SK-N-SH (cell line): ENCODE data around the gene CBX3. TPM values are rescaled to one million over a fixed set of nuclear protein-coding genes. Genes with fewer than 3 reads are reported as not detected.
A peak's percentile ranks its signal among the peaks of the same experiment; 100 is the strongest.
"Not testable (repeated sequence)": the region's sequence is repeated elsewhere in the genome, so short reads cannot be mapped to it uniquely, and the experiment has no call there.

Experiments used
- CTCF ChIA-PET: fragments of 300-600, 350-600 bp; formaldehyde crosslinking; extraction: SDS; loops from one replicate; lab custom pipeline; 2021; lab: Yijun Ruan, JAX
- POLR2A ChIA-PET: fragments of 350-600 bp; sonication (Branson Sonifier 250); formaldehyde crosslinking; extraction: SDS; loops from one replicate; lab custom pipeline; 2020; ENCODE audit warnings: antibody characterized with exemption, inconsistent platforms; lab: Yijun Ruan, JAX
- DNase-seq: peaks from one replicate; pipeline ENCODE4 v3.0.0; 2012
- H2AFZ ChIP-seq: fragments of 200-600 bp; sonication (generic); 2 replicates; pipeline ENCODE4 v1.8.1; 2016; ENCODE audit warnings: antibody characterized with exemption, mild to moderate bottlenecking, low read depth
- H3F3A ChIP-seq: fragments of 200-600 bp; sonication (generic); replicated peaks from 2 replicates; pipeline ENCODE3; 2016; ENCODE audit warnings: antibody characterized with exemption, mild to moderate bottlenecking; ENCODE audit not compliant: insufficient read depth
- H3K27ac ChIP-seq, 2 experiments: fragments of 200-500 bp in 1 of 2; fragments of 200-600 bp in 1 of 2; sonication (Bioruptor generic) in 1 of 2; sonication (generic), shearing (Covaris generic) in 1 of 2; 2 replicates each; pipeline versions ENCODE4 v1.5.1 to v1.6.1; 2014 to 2016; ENCODE audit warnings: low read depth in 2 of 2, inconsistent platforms in 1 of 2, low read length in 1 of 2, mild to moderate bottlenecking in 1 of 2, mixed read lengths in 1 of 2
- H3K27me3 ChIP-seq: fragments of 200-600 bp; sonication (generic), shearing (Covaris generic); 2 replicates; pipeline ENCODE4 v1.6.1; 2016; ENCODE audit warnings: mixed run types; ENCODE audit not compliant: insufficient read depth
- H3K36me3 ChIP-seq, 2 experiments: fragments of 200-500 bp in 1 of 2; fragments of 200-600 bp in 1 of 2; sonication (Bioruptor generic) in 1 of 2; sonication (generic) in 1 of 2; replicated peaks in 1 of 2; 2 replicates each; pipeline versions ENCODE3 to v1.5.1; 2014 to 2016; ENCODE audit warnings: low read length in 1 of 2, mild to moderate bottlenecking in 1 of 2; ENCODE audit not compliant: insufficient read depth in 2 of 2, control insufficient read depth in 1 of 2
- H3K4me1 ChIP-seq, 2 experiments: fragments of 200-500 bp in 1 of 2; fragments of 200-600 bp in 1 of 2; sonication (Bioruptor generic) in 1 of 2; sonication (generic), shearing (Covaris generic) in 1 of 2; 2 replicates each; pipeline versions ENCODE4 v1.5.1 to v1.6.1; 2014 to 2016; ENCODE audit warnings: low read depth in 1 of 2, low read length in 1 of 2, mixed run types in 1 of 2; ENCODE audit not compliant: insufficient read depth in 2 of 2, control insufficient read depth in 1 of 2
- H3K4me2 ChIP-seq: fragments of 200-600 bp; sonication (generic), shearing (Covaris generic); 2 replicates; pipeline ENCODE4 v1.6.1; 2017; ENCODE audit warnings: mixed run types
- H3K4me3 ChIP-seq, 2 experiments: fragments of 200-500 bp in 1 of 2; fragments of 200-600 bp in 1 of 2; sonication (Bioruptor generic) in 1 of 2; sonication (generic), shearing (Covaris generic) in 1 of 2; 2 replicates each; pipeline versions ENCODE4 v1.5.1 to v1.8.1; 2014 to 2016; ENCODE audit warnings: low read depth in 2 of 2, inconsistent platforms in 1 of 2, low read length in 1 of 2, mild to moderate bottlenecking in 1 of 2, mixed read lengths in 1 of 2, moderate library complexity in 1 of 2
- H3K79me2 ChIP-seq: fragments of 200-600 bp; sonication (generic); 2 replicates; pipeline ENCODE4 v1.8.1; 2017; ENCODE audit warnings: mild to moderate bottlenecking; ENCODE audit not compliant: insufficient read depth
- H3K9ac ChIP-seq: fragments of 200-600 bp; sonication (generic); 2 replicates; pipeline ENCODE4 v1.6.1; 2017; ENCODE audit warnings: mixed run types
- H3K9me2 ChIP-seq: fragments of 200-600 bp; sonication (generic); 2 replicates; pipeline ENCODE4 v1.6.1; 2017; ENCODE audit warnings: mixed run types
- H3K9me3 ChIP-seq: fragments of 200-600 bp; sonication (generic); 2 replicates; pipeline ENCODE4 v1.6.1; 2017; ENCODE audit warnings: mixed run types, mild to moderate bottlenecking, moderate library complexity
- H4K20me1 ChIP-seq: fragments of 200-600 bp; sonication (generic); 2 replicates; pipeline ENCODE4 v1.6.1; 2017; ENCODE audit warnings: mild to moderate bottlenecking, mixed run types; ENCODE audit not compliant: insufficient read depth
- CHD2 ChIP-seq: fragments of 150-350 bp; IDR thresholded peaks from 2 replicates; pipeline ENCODE4 v1.6.1; 2018; ENCODE audit warnings: low read length; ENCODE audit not compliant: partially characterized antibody
- ELF1 ChIP-seq: IDR thresholded peaks from 2 replicates; pipeline ENCODE4 v1.4.0; 2012
- FOXM1 ChIP-seq: IDR thresholded peaks from 2 replicates; pipeline ENCODE4 v1.4.0; 2012; ENCODE audit warnings: low read depth, mild to moderate bottlenecking
- JUND ChIP-seq: IDR thresholded peaks from 2 replicates; pipeline ENCODE4 v1.4.0; 2012
- MEF2A ChIP-seq: IDR thresholded peaks from 2 replicates; pipeline ENCODE4 v1.4.0; 2012; ENCODE audit warnings: low read depth, borderline replicate concordance
- POLR2AphosphoS5 ChIP-seq: IDR thresholded peaks from 2 replicates; pipeline ENCODE4 v1.6.1; 2012; ENCODE audit warnings: low read depth, low read length
- RAD21 ChIP-seq: IDR thresholded peaks from 2 replicates; pipeline ENCODE4 v1.6.1; 2012; ENCODE audit warnings: mild to moderate bottlenecking, low read length
- RCOR1 ChIP-seq: fragments of 150-350 bp; IDR thresholded peaks from 2 replicates; pipeline ENCODE4 v1.6.1; 2017; ENCODE audit warnings: antibody characterized with exemption, low read length
- RXRA ChIP-seq: IDR thresholded peaks from 2 replicates; pipeline ENCODE4 v1.4.0; 2012; ENCODE audit warnings: low read depth, mild to moderate bottlenecking, borderline replicate concordance
- SIN3A ChIP-seq: IDR thresholded peaks from 2 replicates; pipeline ENCODE4 v1.6.1; 2012; ENCODE audit warnings: low read depth, mild to moderate bottlenecking, low read length, moderate library complexity, borderline replicate concordance
- TAF1 ChIP-seq: IDR thresholded peaks from 2 replicates; pipeline ENCODE4 v1.6.1; 2012; ENCODE audit warnings: low read depth, mild to moderate bottlenecking, low read length, moderate library complexity, borderline replicate concordance
- WGBS: methylation state at CpG from one replicate; pipeline ENCODE4 v1.1.6; 2017; ENCODE audit warnings: low lambda C conversion rate; 5-methylcytosine and 5-hydroxymethylcytosine counted together
- polyA plus RNA-seq, 3 experiments: library from polyadenylated mRNA; depleted of rRNA; stranded (reverse); fragments of >200 nt; gene quantifications; 2 replicates each; pipeline ENCODE4 v1.2.3, GENCODE V29; 2012
- TF ChIP-seq, protein P1 (sequence below): IDR thresholded peaks from 2 replicates; pipeline ENCODE4 v1.4.0; 2012; ENCODE audit warnings: low read depth, borderline replicate concordance
- TF ChIP-seq, protein P2 (sequence below): IDR thresholded peaks from 2 replicates; pipeline ENCODE4 v1.4.0; 2012; ENCODE audit warnings: low read depth
- TF ChIP-seq, protein P3 (sequence below): fragments of 200-600 bp; sonication (generic); IDR thresholded peaks from 2 replicates; pipeline ENCODE4 v1.6.1; 2017; ENCODE audit warnings: antibody characterized with exemption, mild to moderate bottlenecking, moderate library complexity
- TF ChIP-seq, protein P4 (sequence below): fragments of 150-350 bp; IDR thresholded peaks from 2 replicates; pipeline ENCODE4 v1.6.1; 2016; ENCODE audit warnings: mild to moderate bottlenecking, low read depth, low read length

The CBX3 gene
- polyA plus RNA-seq, 1 of the 3 experiments (the other 2 are of a cell fraction): 97.0 TPM

DNA sequence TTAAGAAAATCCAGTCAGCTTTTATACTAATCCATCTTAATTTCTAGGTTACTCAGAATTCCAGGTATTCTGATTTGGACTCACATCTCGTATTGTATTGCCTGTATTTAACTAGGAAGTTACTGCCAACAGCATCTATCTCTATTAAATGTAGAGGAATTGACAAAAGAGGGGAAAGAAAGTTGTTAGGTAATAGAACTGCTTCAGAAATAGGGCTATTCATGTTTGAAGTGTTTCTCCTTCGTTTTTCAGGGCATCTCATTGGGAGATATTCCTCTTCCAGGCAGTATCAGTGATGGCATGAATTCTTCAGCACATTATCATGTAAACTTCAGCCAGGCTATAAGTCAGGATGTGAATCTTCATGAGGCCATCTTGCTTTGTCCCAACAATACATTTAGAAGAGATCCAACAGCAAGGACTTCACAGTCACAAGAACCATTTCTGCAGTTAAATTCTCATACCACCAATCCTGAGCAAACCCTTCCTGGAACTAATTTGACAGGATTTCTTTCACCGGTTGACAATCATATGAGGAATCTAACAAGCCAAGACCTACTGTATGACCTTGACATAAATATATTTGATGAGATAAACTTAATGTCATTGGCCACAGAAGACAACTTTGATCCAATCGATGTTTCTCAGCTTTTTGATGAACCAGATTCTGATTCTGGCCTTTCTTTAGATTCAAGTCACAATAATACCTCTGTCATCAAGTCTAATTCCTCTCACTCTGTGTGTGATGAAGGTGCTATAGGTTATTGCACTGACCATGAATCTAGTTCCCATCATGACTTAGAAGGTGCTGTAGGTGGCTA lies 17.1 kb upstream of the CBX3 start:
- peaks cover 47% of the 10 kb centered on the region for H4K20me1 ChIP-seq
- peaks cover 39 to 52% of the 10 kb centered on the region in 2 experiments for H3K36me3 ChIP-seq
- H3K27me3 ChIP-seq, H3K4me1 ChIP-seq, DNase-seq, H3K4me3 ChIP-seq, H3K9me3 ChIP-seq, H2AFZ ChIP-seq, POLR2A ChIA-PET, H3K9ac ChIP-seq, H3K4me2 ChIP-seq, H3K9me2 ChIP-seq: not testable (repeated sequence)
- 49% methylated on average over 4 of the region's 4 CpGs for WGBS
- H3F3A ChIP-seq: peaks cover 95% of the 10 kb centered on the region
- CTCF ChIA-PET: interaction anchor here (0.8 to 5.9 kb wide), 4 partner anchors 11 to 180 kb away, joined by 3 to 42 read pairs (median 3); no protein-coding TSS in a partner anchor
- TF ChIP-seq JUND (peak; percentile 9; the same call in 1 of the 2 replicates), SIN3A (peak; percentile 35; the same call in 1 of the 2 replicates), POLR2AphosphoS5 (peak; percentile 39)
- peaks cover 14% of the 10 kb centered on the region; the same call in 1 of the 2 replicates for H3K79me2 ChIP-seq
- peak overlapping the region; percentile 1 to 23; a peak in 3 of 4 replicates for H3K27ac ChIP-seq

DNA sequence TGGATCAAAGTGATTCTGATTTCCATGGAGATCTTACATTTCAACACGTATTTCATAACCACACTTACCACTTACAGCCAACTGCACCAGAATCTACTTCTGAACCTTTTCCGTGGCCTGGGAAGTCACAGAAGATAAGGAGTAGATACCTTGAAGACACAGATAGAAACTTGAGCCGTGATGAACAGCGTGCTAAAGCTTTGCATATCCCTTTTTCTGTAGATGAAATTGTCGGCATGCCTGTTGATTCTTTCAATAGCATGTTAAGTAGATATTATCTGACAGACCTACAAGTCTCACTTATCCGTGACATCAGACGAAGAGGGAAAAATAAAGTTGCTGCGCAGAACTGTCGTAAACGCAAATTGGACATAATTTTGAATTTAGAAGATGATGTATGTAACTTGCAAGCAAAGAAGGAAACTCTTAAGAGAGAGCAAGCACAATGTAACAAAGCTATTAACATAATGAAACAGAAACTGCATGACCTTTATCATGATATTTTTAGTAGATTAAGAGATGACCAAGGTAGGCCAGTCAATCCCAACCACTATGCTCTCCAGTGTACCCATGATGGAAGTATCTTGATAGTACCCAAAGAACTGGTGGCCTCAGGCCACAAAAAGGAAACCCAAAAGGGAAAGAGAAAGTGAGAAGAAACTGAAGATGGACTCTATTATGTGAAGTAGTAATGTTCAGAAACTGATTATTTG lies 16.3 kb upstream of the CBX3 start:
- ChIA-PET CTCF (interaction anchor here (0.8 to 5.9 kb wide), 5 partner anchors 12 to 180 kb away, joined by 3 to 42 read pairs (median 3); no protein-coding TSS in a partner anchor), POLR2A (no interaction called here)
- Histone ChIP-seq H2AFZ (no peak overlapping the region), H3K79me2 (peaks cover 21% of the 10 kb centered on the region; the same call in 1 of the 2 replicates), H3K27ac (0 out of 4 replicates have a peak overlapping the region, but pooled peaks of 1 of the 2 experiments have one; percentile 4), H3F3A (peaks cover 99% of the 10 kb centered on the region), H3K9ac (no peak overlapping the region), H3K27me3 (no peaks in the 10 kb centered on the region), H3K4me1 (no peaks in the 10 kb centered on the region; a peak in 1 of 4 replicates), H4K20me1 (peaks cover 54% of the 10 kb centered on the region), H3K9me2 (no peaks in the 10 kb centered on the region), H3K4me2 (no peak overlapping the region), H3K9me3 (no peaks in the 10 kb centered on the region), H3K4me3 (no peak overlapping the region), H3K36me3 (peaks cover 47 to 60% of the 10 kb centered on the region in 2 experiments)
- WGBS: 95% methylated on average over 10 of the region's 10 CpGs
- no peak for DNase-seq
- TF ChIP-seq RAD21: no peak
- no peak for TF ChIP-seq CHD2
- TF ChIP-seq RXRA: no peak
- TF ChIP-seq, protein P1, sequence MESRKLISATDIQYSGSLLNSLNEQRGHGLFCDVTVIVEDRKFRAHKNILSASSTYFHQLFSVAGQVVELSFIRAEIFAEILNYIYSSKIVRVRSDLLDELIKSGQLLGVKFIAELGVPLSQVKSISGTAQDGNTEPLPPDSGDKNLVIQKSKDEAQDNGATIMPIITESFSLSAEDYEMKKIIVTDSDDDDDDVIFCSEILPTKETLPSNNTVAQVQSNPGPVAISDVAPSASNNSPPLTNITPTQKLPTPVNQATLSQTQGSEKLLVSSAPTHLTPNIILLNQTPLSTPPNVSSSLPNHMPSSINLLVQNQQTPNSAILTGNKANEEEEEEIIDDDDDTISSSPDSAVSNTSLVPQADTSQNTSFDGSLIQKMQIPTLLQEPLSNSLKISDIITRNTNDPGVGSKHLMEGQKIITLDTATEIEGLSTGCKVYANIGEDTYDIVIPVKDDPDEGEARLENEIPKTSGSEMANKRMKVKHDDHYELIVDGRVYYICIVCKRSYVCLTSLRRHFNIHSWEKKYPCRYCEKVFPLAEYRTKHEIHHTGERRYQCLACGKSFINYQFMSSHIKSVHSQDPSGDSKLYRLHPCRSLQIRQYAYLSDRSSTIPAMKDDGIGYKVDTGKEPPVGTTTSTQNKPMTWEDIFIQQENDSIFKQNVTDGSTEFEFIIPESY: 0 out of 2 replicates have a peak, but pooled peaks have one; percentile 10
- TF ChIP-seq, protein P2, sequence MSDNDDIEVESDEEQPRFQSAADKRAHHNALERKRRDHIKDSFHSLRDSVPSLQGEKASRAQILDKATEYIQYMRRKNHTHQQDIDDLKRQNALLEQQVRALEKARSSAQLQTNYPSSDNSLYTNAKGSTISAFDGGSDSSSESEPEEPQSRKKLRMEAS: no peak
- peak; percentile 5; the same call in 1 of the 2 replicates for TF ChIP-seq JUND
- TF ChIP-seq RCOR1: no peak
- TF ChIP-seq, protein P3, sequence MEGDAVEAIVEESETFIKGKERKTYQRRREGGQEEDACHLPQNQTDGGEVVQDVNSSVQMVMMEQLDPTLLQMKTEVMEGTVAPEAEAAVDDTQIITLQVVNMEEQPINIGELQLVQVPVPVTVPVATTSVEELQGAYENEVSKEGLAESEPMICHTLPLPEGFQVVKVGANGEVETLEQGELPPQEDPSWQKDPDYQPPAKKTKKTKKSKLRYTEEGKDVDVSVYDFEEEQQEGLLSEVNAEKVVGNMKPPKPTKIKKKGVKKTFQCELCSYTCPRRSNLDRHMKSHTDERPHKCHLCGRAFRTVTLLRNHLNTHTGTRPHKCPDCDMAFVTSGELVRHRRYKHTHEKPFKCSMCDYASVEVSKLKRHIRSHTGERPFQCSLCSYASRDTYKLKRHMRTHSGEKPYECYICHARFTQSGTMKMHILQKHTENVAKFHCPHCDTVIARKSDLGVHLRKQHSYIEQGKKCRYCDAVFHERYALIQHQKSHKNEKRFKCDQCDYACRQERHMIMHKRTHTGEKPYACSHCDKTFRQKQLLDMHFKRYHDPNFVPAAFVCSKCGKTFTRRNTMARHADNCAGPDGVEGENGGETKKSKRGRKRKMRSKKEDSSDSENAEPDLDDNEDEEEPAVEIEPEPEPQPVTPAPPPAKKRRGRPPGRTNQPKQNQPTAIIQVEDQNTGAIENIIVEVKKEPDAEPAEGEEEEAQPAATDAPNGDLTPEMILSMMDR: no peak
- no peak for TF ChIP-seq FOXM1
- no peak for TF ChIP-seq ELF1
- TF ChIP-seq MEF2A: no peak
- no peak for TF ChIP-seq SIN3A
- TF ChIP-seq, protein P4, sequence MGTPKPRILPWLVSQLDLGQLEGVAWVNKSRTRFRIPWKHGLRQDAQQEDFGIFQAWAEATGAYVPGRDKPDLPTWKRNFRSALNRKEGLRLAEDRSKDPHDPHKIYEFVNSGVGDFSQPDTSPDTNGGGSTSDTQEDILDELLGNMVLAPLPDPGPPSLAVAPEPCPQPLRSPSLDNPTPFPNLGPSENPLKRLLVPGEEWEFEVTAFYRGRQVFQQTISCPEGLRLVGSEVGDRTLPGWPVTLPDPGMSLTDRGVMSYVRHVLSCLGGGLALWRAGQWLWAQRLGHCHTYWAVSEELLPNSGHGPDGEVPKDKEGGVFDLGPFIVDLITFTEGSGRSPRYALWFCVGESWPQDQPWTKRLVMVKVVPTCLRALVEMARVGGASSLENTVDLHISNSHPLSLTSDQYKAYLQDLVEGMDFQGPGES: no peak
- no peak for TF ChIP-seq TAF1
